ENCODE data around the gene CLMN. TPM values are rescaled to one million over a fixed set of nuclear protein-coding genes. Genes with fewer than 3 reads are reported as not detected.

CLMN gene
- total and polyA plus RNA-seq, 9 of the 15 experiments (the other 6 are each of a cell fraction or from before 2014, with no cell fraction given), result 0.01 to 0.18 (median 0.07) TPM; not detected in 4

GRCh38 chr14:95132760-95133159, 186.9 kb downstream of the CLMN start:
- ChIA-PET POLR2A (no interaction called here), CTCF (ENCODE audit: low intra/inter-chr PET ratio) (no interaction called here)
- no peak for ATAC-seq
- H3K79me2 ChIP-seq (ENCODE audit: control insufficient read depth, insufficient read depth, low read length), result no peaks in the 10 kb centered on the region
- peaks cover 13% of the 10 kb centered on the region; the same call in 2 of the 3 replicates for H3K36me3 ChIP-seq (ENCODE audit: control insufficient read depth, insufficient read depth, low read length)
- no peak overlapping the region for H2AFZ ChIP-seq (ENCODE audit: low read depth, low read length)
- no peak overlapping the region for H3K9ac ChIP-seq (ENCODE audit: insufficient read depth in 1 of 2, low read depth in 2 of 2, low read length in 2 of 2)
- H3K9me3 ChIP-seq (replicated peaks; ENCODE audit: control insufficient read depth, insufficient read depth, low read depth, low read length), result no peaks in the 10 kb centered on the region
- FAIRE-seq, result no peak
- TF ChIP-seq HNRNPL (IDR thresholded peaks at IDR 0.05; ENCODE audit: low read depth, low read length) (no peak), E2F5 (CRISPR knock-in tag; IDR thresholded peaks at IDR 0.05) (no peak), ZNF24 (IDR thresholded peaks at IDR 0.05) (no peak), NUFIP1 (IDR thresholded peaks at IDR 0.05; ENCODE audit: partially characterized antibody) (no peak), EWSR1 (IDR thresholded peaks at IDR 0.05; ENCODE audit: borderline replicate concordance, low read depth, partially characterized antibody) (no peak), ZNF668 (CRISPR knock-in tag; IDR thresholded peaks at IDR 0.05) (no peak), MCM3 (IDR thresholded peaks at IDR 0.05) (no peak), ZNF146 (CRISPR knock-in tag; IDR thresholded peaks at IDR 0.05; ENCODE audit: unreplicated experiment) (no peak), RBM15 (IDR thresholded peaks at IDR 0.05; ENCODE audit: insufficient read depth, low read length) (no peak), TCF3 (CRISPR knock-in tag; IDR thresholded peaks at IDR 0.05) (no peak), HES1 (IDR thresholded peaks at IDR 0.05; ENCODE audit: low read depth) (no peak), ZKSCAN3 (CRISPR knock-in tag; IDR thresholded peaks at IDR 0.05) (no peak), DIDO1 (tag; IDR thresholded peaks at IDR 0.05; ENCODE audit: low read depth) (no peak), ZNF584 (CRISPR knock-in tag; IDR thresholded peaks at IDR 0.05; ENCODE audit: low read depth) (no peak), MTA1 (IDR thresholded peaks at IDR 0.05; ENCODE audit: borderline replicate concordance) (no peak), ZNF778 (CRISPR knock-in tag; IDR thresholded peaks at IDR 0.05) (no peak), HSF4 (CRISPR knock-in tag; IDR thresholded peaks at IDR 0.05; ENCODE audit: borderline replicate concordance) (no peak)
- intact Hi-C loops (cut with micrococcal nuclease), result no loop called here
- BruUV-seq (replicated peaks), result no TSS peak
- no peaks in the 10 kb centered on the region for H3K4me1 ChIP-seq (replicated peaks in 1 of 2; ENCODE audit: control insufficient read depth in 2 of 2, insufficient read depth in 2 of 2, low read length in 2 of 2)
- no peaks in the 10 kb centered on the region for H4K20me1 ChIP-seq (replicated peaks; ENCODE audit: control insufficient read depth, insufficient read depth, low read length)
- 78% methylated on average over 5 of the region's 5 CpGs for WGBS (ENCODE audit: insufficient coverage, low coverage, missing lambda C conversion rate)
- no peak overlapping the region for H3K27ac ChIP-seq (ENCODE audit: extremely low read depth, low read depth, low read length)
- no peaks in the 10 kb centered on the region for H3K9me1 ChIP-seq (ENCODE audit: control insufficient read depth, insufficient read depth, low read length)
- in situ Hi-C loops (cut with MboI), result no loop called here
- H3K4me3 ChIP-seq, result no peak overlapping the region
- no peak overlapping the region for H3K4me2 ChIP-seq (ENCODE audit: insufficient read depth, low read length)
- no peak for DNase-seq (ENCODE audit: extremely low read depth in 1 of 4, low spot score in 3 of 4)
- H3K27me3 ChIP-seq (ENCODE audit: control insufficient read depth in 2 of 2, insufficient read depth in 2 of 2, low read length in 2 of 2), result no peaks in the 10 kb centered on the region

Data from K562 (cell line).